GM21528 (cell line): ENCODE data around the gene PPM1L.

Experiments used
- ATAC-seq: cut with Tn5 transposase; IDR thresholded peaks from one replicate; pipeline ENCODE4 v1.9.1; 2021; ENCODE audit warnings: mild to moderate bottlenecking, moderate library complexity; ENCODE audit not compliant: unreplicated experiment, low FRiP score

The PPM1L gene

GRCh38 chr3:161025911-161026310 is 269.9 kb downstream of the PPM1L start:
- no peak for ATAC-seq

GRCh38 chr3:161026612-161027510 is 270.8 kb downstream of the PPM1L start:
- no peak for ATAC-seq

GRCh38 chr3:161028555-161029153 is 272.6 kb downstream of the PPM1L start:
- no peak for ATAC-seq

GRCh38 chr3:161031134-161031533 is 275.1 kb downstream of the PPM1L start:
- ATAC-seq, result no peak

GRCh38 chr3:161034913-161035550 is 279.0 kb downstream of the PPM1L start:
- ATAC-seq, result peak; percentile 84

GRCh38 chr3:161035711-161036110 is 279.7 kb downstream of the PPM1L start:
- ATAC-seq, result no peak

- ATAC-seq, result no peak
Measured at GRCh38 chr3:161038725-161039124, 282.7 kb downstream of the PPM1L start.

GRCh38 chr3:161042023-161042501 is 286.0 kb downstream of the PPM1L start:
- ATAC-seq, result peak; percentile 51

- peak; percentile 93 for ATAC-seq
Measured at GRCh38 chr3:161043336-161044035, 287.5 kb downstream of the PPM1L start.

GRCh38 chr3:161049683-161050248 is 293.7 kb downstream of the PPM1L start:
- no peak for ATAC-seq

GRCh38 chr3:161050935-161051334 is 294.9 kb downstream of the PPM1L start:
- no peak for ATAC-seq

GRCh38 chr3:161051856-161052255 is 295.8 kb downstream of the PPM1L start:
- no peak for ATAC-seq

GRCh38 chr3:161054860-161055604 is 299.0 kb downstream of the PPM1L start:
- ATAC-seq, result no peak

- ATAC-seq, result no peak
Measured at GRCh38 chr3:161064413-161064812, 308.4 kb downstream of the PPM1L start.

GRCh38 chr3:161066930-161067329 is 310.9 kb downstream of the PPM1L start:
- ATAC-seq, result no peak

GRCh38 chr3:161067335-161067734 is 311.3 kb downstream of the PPM1L start:
- ATAC-seq, result peak; percentile 24

GRCh38 chr3:161069511-161070251 is 313.6 kb downstream of the PPM1L start:
- ATAC-seq, result peak; percentile 96

- ATAC-seq, result no peak
Measured at GRCh38 chr3:161070252-161070930, 314.4 kb downstream of the PPM1L start.
